Stimulated activated CD4-positive, alpha-beta T cell treated with anti-CD3 and anti-CD28 coated beads, Interleukin-12 subunit alpha, Interleukin-12 subunit beta, amount 100 ng/mL, for 48 hours (primary cell): ENCODE data around the gene STAT5B.
"Not testable (repeated sequence)": the region's sequence is repeated elsewhere in the genome, so short reads cannot be mapped to it uniquely, and the experiment has no call there.

ENCODE experiments used
- DNase-seq, 3 donors: peaks; one replicate each; pipeline ENCODE4 v3.0.0-alpha.2; 2020; ENCODE audit warnings: low read depth in 2 of 3, low spot score in 1 of 3

Gene STAT5B

GRCh38 chr17:42307362-42307927 lies 31.3 kb upstream of the STAT5B start:
- DNase-seq: no peak

- no peak for DNase-seq
Observed at GRCh38 chr17:42306385-42306667, 30.1 kb upstream of the STAT5B start.

GRCh38 chr17:42305543-42306384 lies 29.6 kb upstream of the STAT5B start:
- no peak for DNase-seq

GRCh38 chr17:42305031-42305330 lies 28.8 kb upstream of the STAT5B start:
- DNase-seq: not testable (repeated sequence)

GRCh38 chr17:42304187-42305030 lies 28.2 kb upstream of the STAT5B start:
- no peak for DNase-seq

- DNase-seq: no peak
Observed at GRCh38 chr17:42303694-42304093, 27.5 kb upstream of the STAT5B start.

GRCh38 chr17:42301022-42301421 lies 24.8 kb upstream of the STAT5B start:
- DNase-seq: no peak

GRCh38 chr17:42299913-42300312 lies 23.7 kb upstream of the STAT5B start:
- not testable (repeated sequence) for DNase-seq

- not testable (repeated sequence) for DNase-seq
Observed at GRCh38 chr17:42299361-42299760, 23.2 kb upstream of the STAT5B start.

- not testable (repeated sequence) for DNase-seq
Observed at GRCh38 chr17:42297775-42298174, 21.6 kb upstream of the STAT5B start.

- no peak for DNase-seq
Observed at GRCh38 chr17:42296012-42296411, 19.8 kb upstream of the STAT5B start.

- no peak for DNase-seq
Observed at GRCh38 chr17:42294469-42295398, 18.5 kb upstream of the STAT5B start.

- no peak for DNase-seq
Observed at GRCh38 chr17:42291129-42291528, 14.9 kb upstream of the STAT5B start.

- DNase-seq: no peak
Observed at GRCh38 chr17:42290577-42290976, 14.4 kb upstream of the STAT5B start.

- peak; percentile 53 to 62 (median 58) for DNase-seq
Observed at GRCh38 chr17:42289611-42290181, 13.5 kb upstream of the STAT5B start.

- peak in 1 of 3 donors; percentile 46 for DNase-seq
Observed at GRCh38 chr17:42288803-42289610, 12.8 kb upstream of the STAT5B start.

GRCh38 chr17:42287977-42288802 lies 12.0 kb upstream of the STAT5B start, which contains the start of gene STAT5A:
TSS of gene STAT5A (plus strand) at chr17:42288498. CDS start at chr17:42289412, 914 bp downstream.
- peak; percentile 63 to 72 (median 65) for DNase-seq

- DNase-seq: peak in 1 of 3 donors; percentile 29
Observed at GRCh38 chr17:42287305-42287976, 11.2 kb upstream of the STAT5B start.
